ENCODE data around the gene PSORS1C1.
"Not testable (repeated sequence)": the region's sequence is repeated elsewhere in the genome, so short reads cannot be mapped to it uniquely, and the experiment has no call there.

Gene PSORS1C1

DNA sequence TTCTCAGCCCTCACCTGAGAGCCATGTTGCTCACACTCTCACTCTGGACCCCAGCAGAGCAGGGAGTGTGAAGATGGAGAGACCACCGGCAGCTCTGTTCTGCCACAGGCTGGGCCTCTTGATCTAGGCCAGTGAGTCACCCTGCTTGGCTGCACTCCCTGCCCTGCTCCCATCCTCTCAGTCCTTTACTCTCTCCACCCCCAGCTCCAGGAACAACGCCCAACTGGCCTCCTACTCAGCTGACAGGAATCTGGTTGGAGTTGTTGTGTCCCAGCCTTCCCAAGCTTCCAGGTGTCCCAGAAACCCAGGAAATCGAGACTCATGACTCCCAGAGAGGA lies at the start of gene PSORS1C1:
Gene PSORS1C1 (plus strand): TSS at position 260 of the 338 bp plus-strand sequence. CDS start 14,833 bp downstream, outside the sequence.
- no peak for DNase-seq (ENCODE audit: low spot score)

GRCh38 chr6:31065556-31065955 lies 49.0 kb upstream of the PSORS1C1 start:
- no peak for DNase-seq (ENCODE audit: low spot score)

- not testable (repeated sequence) for DNase-seq (ENCODE audit: low spot score)
These were observed 47.6 kb upstream of the PSORS1C1 start for GRCh38 chr6:31067028-31067427.

DNA sequence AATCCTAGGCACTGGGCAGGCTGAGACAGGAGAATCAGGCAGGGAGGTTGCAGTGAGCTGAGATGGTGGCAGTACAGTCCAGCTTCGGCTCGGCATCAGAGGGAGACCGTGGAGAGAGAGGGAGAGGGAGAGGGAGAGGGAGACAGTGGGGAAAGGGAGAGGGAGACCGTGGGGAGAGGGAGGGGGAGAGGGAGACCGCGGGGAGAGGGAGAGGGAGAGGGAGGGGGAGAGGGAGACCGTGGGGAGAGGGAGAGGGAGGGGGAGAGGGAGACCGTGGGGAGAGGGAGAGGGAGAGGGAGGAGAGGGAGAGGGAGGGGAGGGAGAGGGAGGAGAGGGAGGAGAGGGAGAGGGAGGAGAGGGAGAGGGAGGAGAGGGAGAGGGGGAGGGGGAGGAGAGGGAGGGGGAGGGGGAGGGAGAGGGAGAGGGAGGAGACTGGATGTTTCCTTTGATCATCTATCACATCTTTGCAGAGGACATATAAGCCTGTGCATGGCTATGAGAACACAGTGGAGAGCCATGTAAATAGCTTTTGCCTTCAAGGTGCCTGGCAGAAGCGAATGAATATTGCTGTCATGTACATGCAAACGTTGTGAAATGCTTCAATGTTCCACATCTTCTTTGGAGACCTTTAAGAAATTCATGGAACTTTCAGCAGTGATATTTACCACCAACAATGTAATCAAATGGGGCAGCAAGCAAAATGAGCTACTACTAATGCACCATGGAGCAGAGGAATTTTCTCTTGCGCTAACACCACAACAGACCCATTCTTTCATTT lies 46.5 kb upstream of the PSORS1C1 start:
- not testable (repeated sequence) for DNase-seq (ENCODE audit: low spot score)

- DNase-seq (ENCODE audit: low spot score), result peak; percentile 79
These were observed 45.8 kb upstream of the PSORS1C1 start for GRCh38 chr6:31068669-31069340.

GRCh38 chr6:31070711-31071197 lies 43.8 kb upstream of the PSORS1C1 start:
- no peak for DNase-seq (ENCODE audit: low spot score)

GRCh38 chr6:31074401-31074800 lies 40.2 kb upstream of the PSORS1C1 start:
- DNase-seq (ENCODE audit: low spot score), result no peak

DNA sequence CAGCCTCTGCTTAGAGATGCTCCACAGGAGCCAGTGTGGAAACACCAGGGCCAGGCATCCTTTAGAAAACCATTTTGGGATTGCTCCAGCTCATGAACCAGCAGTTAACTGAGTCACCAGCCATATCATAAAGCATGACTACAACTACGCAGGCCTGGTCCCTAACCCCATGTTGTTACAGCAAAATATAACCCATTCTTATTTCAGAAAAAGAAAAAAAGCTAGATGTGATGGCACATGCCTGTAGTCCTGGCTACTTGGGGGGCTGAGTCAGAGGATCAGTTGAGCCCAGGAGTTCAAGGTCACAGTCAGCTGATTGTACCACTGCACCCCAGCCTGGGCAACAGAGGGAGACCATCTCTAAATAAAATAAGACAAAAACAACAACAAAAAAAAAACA lies 39.1 kb upstream of the PSORS1C1 start:
- no peak for DNase-seq (ENCODE audit: low spot score)

- no peak for DNase-seq (ENCODE audit: low spot score)
These were observed 38.0 kb upstream of the PSORS1C1 start for GRCh38 chr6:31076611-31077010.

DNA sequence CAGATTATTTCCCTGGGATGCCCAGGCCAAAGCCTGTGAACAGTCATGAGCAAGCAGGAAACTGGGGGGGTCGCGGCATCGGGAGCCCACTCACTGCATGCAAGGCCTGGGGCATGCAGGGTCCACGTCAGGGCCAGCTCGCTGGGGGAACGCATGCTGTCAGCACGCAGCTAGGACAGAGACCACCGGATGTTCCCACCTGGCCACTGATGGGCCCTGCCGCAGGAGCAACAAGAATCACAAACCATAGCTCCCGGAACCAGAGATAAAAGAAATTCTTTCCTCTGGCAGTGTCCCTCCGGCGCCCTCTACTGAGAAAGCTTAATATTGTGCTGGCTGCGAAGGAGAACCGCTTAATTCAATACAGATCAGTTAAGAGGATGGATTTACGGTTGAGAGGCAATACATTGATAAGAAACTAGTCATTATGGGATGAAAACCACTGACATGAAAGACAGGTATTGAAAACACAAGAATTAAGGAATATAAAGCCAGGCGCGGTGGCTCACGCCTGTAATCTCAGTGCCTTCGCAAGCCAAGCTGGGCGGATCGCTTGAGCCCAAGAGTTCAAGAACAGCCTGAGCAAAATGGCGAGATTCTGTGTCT lies 34.8 kb upstream of the PSORS1C1 start:
- peak; percentile 64 for DNase-seq (ENCODE audit: low spot score)

- no peak for DNase-seq (ENCODE audit: low spot score)
These were observed 32.7 kb upstream of the PSORS1C1 start for GRCh38 chr6:31081872-31082271.

GRCh38 chr6:31083742-31084354 lies 30.8 kb upstream of the PSORS1C1 start:
- DNase-seq (ENCODE audit: low spot score), result peak; percentile 45

- no peak for DNase-seq (ENCODE audit: low spot score)
These were observed 27.7 kb upstream of the PSORS1C1 start for GRCh38 chr6:31086788-31087440.

DNA sequence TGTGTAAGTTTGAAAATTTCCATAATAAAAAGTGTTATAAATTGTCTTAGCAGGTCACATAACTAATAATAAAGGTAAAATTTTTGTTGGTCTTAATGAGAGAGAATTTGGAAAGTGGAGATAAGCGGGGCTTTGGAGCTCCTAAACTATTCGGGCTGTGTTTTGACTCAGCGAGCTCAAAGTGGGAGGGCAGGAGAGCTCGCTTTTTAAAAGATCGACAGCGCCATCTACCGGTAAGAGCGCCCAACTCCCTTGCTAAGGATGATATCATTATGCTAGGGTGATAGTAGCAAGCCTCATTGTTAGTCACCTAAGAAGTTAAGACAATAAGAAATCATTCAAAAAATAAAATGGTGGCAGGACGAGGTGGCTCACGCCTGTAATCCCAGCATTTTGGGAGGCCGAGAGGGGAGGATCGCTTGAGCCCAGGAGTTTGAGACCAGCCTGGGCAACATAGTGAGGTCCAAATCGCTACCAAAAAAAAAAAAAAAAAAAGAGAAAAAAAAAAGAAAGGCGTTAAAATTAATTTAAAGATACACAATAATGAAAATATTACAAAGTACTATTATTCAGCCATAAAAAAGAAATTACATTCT lies 27.0 kb upstream of the PSORS1C1 start:
- peak; percentile 90 for DNase-seq (ENCODE audit: low spot score)

GRCh38 chr6:31090275-31090972 lies 24.2 kb upstream of the PSORS1C1 start:
- DNase-seq (ENCODE audit: low spot score), result no peak

GRCh38 chr6:31090973-31091364 lies 23.6 kb upstream of the PSORS1C1 start:
- no peak for DNase-seq (ENCODE audit: low spot score)

GRCh38 chr6:31091680-31092079 lies 22.9 kb upstream of the PSORS1C1 start:
- no peak for DNase-seq (ENCODE audit: low spot score)

DNA sequence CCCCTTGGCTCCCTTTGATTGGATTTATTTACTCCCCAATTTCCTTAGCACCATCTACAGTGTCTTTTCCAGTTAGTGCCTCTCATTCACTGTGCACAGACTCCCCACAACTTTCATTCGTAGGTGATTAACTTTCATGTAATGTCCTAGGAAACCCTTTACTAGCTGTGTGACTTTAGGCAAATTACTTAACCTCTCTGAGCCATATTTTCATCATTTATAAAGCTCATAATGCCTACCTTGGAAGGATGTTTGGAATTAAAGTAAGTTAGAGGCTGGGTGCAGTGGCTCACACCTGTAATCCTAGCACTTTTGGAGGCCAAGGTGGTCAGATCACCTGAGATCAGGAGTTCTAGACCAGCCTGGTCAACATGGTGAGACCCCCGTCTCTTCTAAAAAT lies 22.4 kb upstream of the PSORS1C1 start:
- DNase-seq (ENCODE audit: low spot score), result no peak

DNA sequence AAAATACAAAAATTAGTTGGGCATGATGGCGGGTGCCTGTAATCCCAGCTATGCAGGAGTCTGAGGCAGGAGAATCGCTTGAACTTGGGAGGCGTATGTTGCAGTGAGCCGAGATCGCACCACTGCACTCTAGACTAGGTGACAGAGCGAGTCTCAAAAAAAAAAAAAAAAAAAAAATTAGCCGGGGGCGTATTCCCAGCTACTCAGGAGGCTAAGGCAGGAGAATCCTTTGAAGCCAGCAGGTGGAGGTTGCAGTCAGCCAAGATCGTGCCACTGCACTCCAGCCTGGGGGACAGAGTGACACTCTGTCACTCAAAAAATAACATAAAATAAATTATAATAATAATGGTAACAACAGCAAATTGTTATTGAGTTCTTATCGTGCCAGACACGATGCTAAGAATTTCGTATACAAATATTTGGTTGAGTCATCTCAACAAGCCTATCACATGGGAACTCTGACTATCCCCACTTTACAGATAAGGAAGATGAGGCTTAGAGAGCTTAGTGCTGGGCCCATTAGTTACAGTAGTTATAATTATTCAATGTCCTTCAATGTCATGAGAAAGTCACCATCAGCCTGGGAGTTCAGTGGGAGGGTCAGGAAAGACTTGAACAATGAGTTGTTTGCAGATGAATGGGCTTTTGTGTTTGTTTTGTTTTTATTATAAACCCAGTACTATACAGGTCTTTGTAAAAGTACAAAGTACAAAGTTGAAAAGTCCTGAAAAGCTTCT lies 21.7 kb upstream of the PSORS1C1 start:
- DNase-seq (ENCODE audit: low spot score), result no peak

DNA sequence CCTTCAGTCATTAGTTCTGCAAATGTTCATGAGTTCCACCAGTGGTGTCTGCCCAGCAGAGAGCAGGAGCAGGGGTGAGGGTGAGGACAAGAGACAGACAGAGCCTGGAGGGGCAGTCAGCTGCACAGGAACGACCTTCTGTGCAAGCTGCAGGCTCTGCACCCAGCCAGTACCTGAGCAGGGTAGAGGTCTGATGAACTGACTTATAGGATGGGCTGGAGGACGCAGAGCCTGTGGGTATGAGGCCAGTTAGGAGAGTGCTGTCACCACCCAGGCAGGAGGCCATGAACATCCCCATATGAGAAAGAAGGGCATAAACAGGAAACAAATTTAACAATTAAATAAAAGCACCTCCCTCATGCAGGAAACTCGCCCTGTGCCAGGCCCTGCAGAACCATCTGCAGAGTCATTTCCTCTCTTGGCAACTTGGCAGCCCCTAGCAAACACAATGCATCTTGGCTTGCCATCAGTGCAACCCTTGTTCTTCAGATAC lies 20.2 kb upstream of the PSORS1C1 start:
- DNase-seq (ENCODE audit: low spot score), result peak; percentile 19
